NOMO-1 treated with dmso at 0.1 percent for 144 hours (cell line): ENCODE measurements around the gene KRTAP9-9.
"Not testable (repeated sequence)": the region's sequence is repeated elsewhere in the genome, so short reads cannot be mapped to it uniquely, and the experiment has no call there.

ENCODE experiments used
- DNase-seq: peaks from one replicate; lab custom pipeline; 2025; ENCODE audit not compliant: unreplicated experiment; lab: John Stamatoyannopoulos, UW

Gene KRTAP9-9

GRCh38 chr17:41255381-41256290 lies at the start of gene KRTAP9-9:
Gene KRTAP9-9, plus strand, starts transcription at chr17:41255384.
- not testable (repeated sequence) for DNase-seq

- no peak for DNase-seq
Observed at GRCh38 chr17:41211845-41212466, 43.2 kb upstream of the KRTAP9-9 start.

- no peak for DNase-seq
Observed at GRCh38 chr17:41212524-41213169, 42.5 kb upstream of the KRTAP9-9 start.

GRCh38 chr17:41215681-41216080 lies 39.5 kb upstream of the KRTAP9-9 start:
- DNase-seq: no peak

GRCh38 chr17:41223821-41224220 lies 31.4 kb upstream of the KRTAP9-9 start:
- DNase-seq: no peak

- DNase-seq: no peak
Observed at GRCh38 chr17:41226051-41226450, 29.1 kb upstream of the KRTAP9-9 start.

- not testable (repeated sequence) for DNase-seq
Observed at GRCh38 chr17:41226598-41227095, 28.5 kb upstream of the KRTAP9-9 start, which contains the start of gene KRTAP9-2. Gene KRTAP9-2, plus strand, starts transcription at chr17:41226648. Its CDS starts 7 bp downstream, at chr17:41226655.

- no peak for DNase-seq
Observed at GRCh38 chr17:41230094-41230493, 25.1 kb upstream of the KRTAP9-9 start.

- DNase-seq: no peak
Observed at GRCh38 chr17:41231731-41232130, 23.5 kb upstream of the KRTAP9-9 start.

GRCh38 chr17:41232399-41233105 lies 22.6 kb upstream of the KRTAP9-9 start, which contains the start of gene KRTAP9-3:
Gene KRTAP9-3, plus strand, starts transcription at chr17:41232449. Its CDS starts 53 bp downstream, at chr17:41232502.
- not testable (repeated sequence) for DNase-seq

GRCh38 chr17:41237116-41237515 lies 18.1 kb upstream of the KRTAP9-9 start:
- not testable (repeated sequence) for DNase-seq

GRCh38 chr17:41237949-41238437 lies 17.2 kb upstream of the KRTAP9-9 start, which contains the start of gene KRTAP9-8:
Gene KRTAP9-8, plus strand, starts transcription at chr17:41237999. Its CDS starts 53 bp downstream, at chr17:41238052.
- DNase-seq: not testable (repeated sequence)

GRCh38 chr17:41246995-41247787 lies 8.0 kb upstream of the KRTAP9-9 start:
- DNase-seq: not testable (repeated sequence)

- not testable (repeated sequence) for DNase-seq
Observed at GRCh38 chr17:41249637-41250240, 5.4 kb upstream of the KRTAP9-9 start, which contains the start of gene KRTAP9-4. Gene KRTAP9-4, plus strand, starts transcription at chr17:41249687. Its CDS starts 34 bp downstream, at chr17:41249721.

GRCh38 chr17:41251261-41251660 lies 3.9 kb upstream of the KRTAP9-9 start:
- no peak for DNase-seq

- DNase-seq: no peak
Observed at GRCh38 chr17:41254861-41255260, 323 bp upstream of the KRTAP9-9 start.

- DNase-seq: no peak
Observed at GRCh38 chr17:41256291-41256685, 1.1 kb downstream of the KRTAP9-9 start.

GRCh38 chr17:41258406-41258805 lies 3.2 kb downstream of the KRTAP9-9 start:
- no peak for DNase-seq

GRCh38 chr17:41263212-41263611 lies 8.0 kb downstream of the KRTAP9-9 start:
- DNase-seq: no peak
